PC-3 (cell line): ENCODE data around the gene DNM2.

Experiments
- CTCF ChIP-seq: fragments of 300-600 bp; sonication (generic); conservative IDR thresholded peaks from 2 replicates; pipeline ENCODE4 v1.5.1; 2017; ENCODE audit warnings: antibody characterized with exemption, low read depth, mild to moderate bottlenecking, low read length
- EZH2 ChIP-seq: fragments of 300-600 bp; sonication (generic); IDR thresholded peaks from one replicate; pipeline ENCODE4 v1.6.1; 2017; ENCODE audit warnings: antibody characterized with exemption, mild to moderate bottlenecking, low read length; ENCODE audit not compliant: unreplicated experiment
- EZH2phosphoT487 ChIP-seq: fragments of 300-600 bp; sonication (generic); IDR thresholded peaks from 2 replicates; pipeline ENCODE4 v1.6.1; 2018; ENCODE audit warnings: mild to moderate bottlenecking, antibody characterized with exemption, low read length, borderline replicate concordance

GRCh38 chr19:10690341-10690781 lies 27.5 kb upstream of the DNM2 start:
- TF ChIP-seq CTCF (no peak), EZH2 (no peak), EZH2phosphoT487 (no peak)
